ENCODE results near the gene TPGS2. TPM values are rescaled to one million over a fixed set of nuclear protein-coding genes. Genes with fewer than 3 reads are reported as not detected.

Gene TPGS2
- total RNA-seq, 2 experiments from 2014 or later = 77.0 to 83.1 TPM

DNA sequence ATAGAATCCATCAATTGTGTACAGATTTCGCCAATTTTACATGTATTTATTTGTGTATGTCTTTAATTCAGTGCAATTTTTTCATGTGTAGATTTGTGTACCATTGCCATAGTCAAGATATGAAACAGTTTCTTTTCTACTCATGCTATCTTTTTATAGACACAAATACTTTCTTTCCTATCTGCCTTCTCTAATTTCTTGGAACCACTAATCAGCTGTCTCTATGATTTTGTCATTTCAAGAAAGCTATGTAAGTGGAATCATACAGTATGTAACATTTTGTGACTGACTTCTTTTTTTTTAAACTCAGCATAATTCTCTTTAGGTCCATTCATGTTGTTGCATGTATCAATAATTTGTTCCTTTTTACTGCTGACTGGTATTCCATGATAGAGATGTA, 33.4 kb upstream of the TPGS2 start:
- ChIA-PET POLR2A (no interaction called here), CTCF (interaction anchor here (1.1 kb wide), 1 partner anchor 8 kb away, joined by 3 read pairs; no protein-coding TSS in a partner anchor)
- Mint-ChIP-seq H3K9me3 (no peaks in the 10 kb centered on the region), H3K27me3 (no peaks in the 10 kb centered on the region), H3K4me3 (no peak overlapping the region), H3K4me1 (ENCODE audit: low read depth) (peaks cover 6% of the 10 kb centered on the region), H3K27ac (no peak overlapping the region), H3K36me3 (ENCODE audit: low read depth) (peaks cover 16% of the 10 kb centered on the region)
- peak; percentile 47 for ATAC-seq
- intact Hi-C loops (cut with micrococcal nuclease) = no loop called here
- TF ChIP-seq CTCF (IDR thresholded peaks at IDR 0.05) = no peak
- DNase-seq = no peak

- no peak for TF ChIP-seq CTCF (IDR thresholded peaks at IDR 0.05)
- CTCF ChIA-PET = no interaction called here
- no peak overlapping the region for H3K27ac Mint-ChIP-seq
- intact Hi-C loops (cut with micrococcal nuclease) = no loop called here
- DNase-seq = no peak
- no peaks in the 10 kb centered on the region for H3K4me1 Mint-ChIP-seq (ENCODE audit: low read depth)
- peaks cover 9% of the 10 kb centered on the region for H3K9me3 Mint-ChIP-seq
- no peak overlapping the region for H3K4me3 Mint-ChIP-seq
- no peak for ATAC-seq
- no peaks in the 10 kb centered on the region for H3K27me3 Mint-ChIP-seq
- H3K36me3 Mint-ChIP-seq (ENCODE audit: low read depth) = peaks cover 34% of the 10 kb centered on the region
- POLR2A ChIA-PET = no interaction called here
Measured at GRCh38 chr18:36856815-36857214, 28.0 kb upstream of the TPGS2 start.

DNA sequence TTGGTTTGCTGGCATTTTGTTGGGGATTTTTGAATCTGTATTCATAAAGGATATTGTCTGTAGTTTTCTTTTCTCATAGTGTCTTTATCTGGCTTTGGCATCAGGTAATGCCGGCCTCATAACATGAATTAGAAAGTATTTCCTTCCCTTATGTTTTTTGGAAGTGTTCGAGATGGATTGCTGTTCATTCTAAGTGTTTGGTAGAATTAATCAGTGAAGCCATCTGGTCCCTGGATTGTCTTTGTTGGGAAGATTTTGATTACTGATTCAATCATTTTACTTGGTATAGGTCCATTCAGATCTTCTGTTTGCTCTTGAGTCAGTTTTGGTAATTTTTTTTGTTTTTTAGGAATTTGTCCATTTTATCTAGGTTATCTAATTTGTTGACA, 22.4 kb upstream of the TPGS2 start:
- no peak for DNase-seq
- ChIA-PET POLR2A (no interaction called here), CTCF (no interaction called here)
- Mint-ChIP-seq H3K4me1 (ENCODE audit: low read depth) (peaks cover 6% of the 10 kb centered on the region), H3K36me3 (ENCODE audit: low read depth) (peaks cover 44% of the 10 kb centered on the region), H3K4me3 (no peak overlapping the region), H3K27ac (no peak overlapping the region), H3K9me3 (peaks cover 14% of the 10 kb centered on the region), H3K27me3 (no peaks in the 10 kb centered on the region)
- intact Hi-C loops (cut with micrococcal nuclease) = no loop called here
- ATAC-seq = no peak
- no peak for TF ChIP-seq CTCF (IDR thresholded peaks at IDR 0.05)

DNA sequence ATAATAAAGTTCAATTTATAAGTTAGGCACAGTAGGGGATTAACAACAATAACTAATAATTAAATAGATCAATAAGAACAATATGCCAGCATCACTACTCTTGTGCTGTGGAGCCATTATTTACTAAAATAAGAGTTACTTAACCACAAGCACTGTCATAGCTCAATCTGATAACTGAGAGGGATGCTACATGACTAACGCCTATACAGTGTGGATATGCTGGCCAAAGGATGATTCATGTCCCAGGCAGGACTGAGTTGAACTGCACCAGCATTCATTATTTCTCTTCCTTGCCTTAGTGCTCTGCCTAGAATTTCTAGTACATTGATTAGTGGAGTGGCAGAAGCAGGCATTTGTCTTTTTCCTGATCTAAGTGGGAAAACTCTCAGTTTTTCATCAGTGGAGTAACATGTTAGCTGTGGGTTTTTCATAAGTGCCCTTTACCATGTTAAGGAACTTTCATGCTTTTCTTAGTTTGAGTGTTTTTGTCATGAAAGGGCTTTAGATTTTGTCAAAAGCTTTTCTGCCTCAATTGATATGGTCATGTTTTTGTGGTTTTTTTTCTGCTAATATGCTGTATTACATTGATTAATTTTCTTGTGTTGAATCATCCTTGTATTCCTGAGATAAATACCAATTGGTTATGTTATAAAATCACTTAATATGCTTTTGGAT, 21.9 kb upstream of the TPGS2 start:
- Mint-ChIP-seq H3K36me3 (ENCODE audit: low read depth) (peaks cover 41% of the 10 kb centered on the region), H3K4me1 (ENCODE audit: low read depth) (peaks cover 6% of the 10 kb centered on the region), H3K27ac (no peak overlapping the region), H3K27me3 (no peaks in the 10 kb centered on the region), H3K9me3 (peaks cover 14% of the 10 kb centered on the region), H3K4me3 (no peak overlapping the region)
- DNase-seq (no peak), ATAC-seq (peak; percentile 85)
- ChIA-PET CTCF (no interaction called here), POLR2A (no interaction called here)
- no peak for TF ChIP-seq CTCF (IDR thresholded peaks at IDR 0.05)
- intact Hi-C loops (cut with micrococcal nuclease) = no loop called here

DNA sequence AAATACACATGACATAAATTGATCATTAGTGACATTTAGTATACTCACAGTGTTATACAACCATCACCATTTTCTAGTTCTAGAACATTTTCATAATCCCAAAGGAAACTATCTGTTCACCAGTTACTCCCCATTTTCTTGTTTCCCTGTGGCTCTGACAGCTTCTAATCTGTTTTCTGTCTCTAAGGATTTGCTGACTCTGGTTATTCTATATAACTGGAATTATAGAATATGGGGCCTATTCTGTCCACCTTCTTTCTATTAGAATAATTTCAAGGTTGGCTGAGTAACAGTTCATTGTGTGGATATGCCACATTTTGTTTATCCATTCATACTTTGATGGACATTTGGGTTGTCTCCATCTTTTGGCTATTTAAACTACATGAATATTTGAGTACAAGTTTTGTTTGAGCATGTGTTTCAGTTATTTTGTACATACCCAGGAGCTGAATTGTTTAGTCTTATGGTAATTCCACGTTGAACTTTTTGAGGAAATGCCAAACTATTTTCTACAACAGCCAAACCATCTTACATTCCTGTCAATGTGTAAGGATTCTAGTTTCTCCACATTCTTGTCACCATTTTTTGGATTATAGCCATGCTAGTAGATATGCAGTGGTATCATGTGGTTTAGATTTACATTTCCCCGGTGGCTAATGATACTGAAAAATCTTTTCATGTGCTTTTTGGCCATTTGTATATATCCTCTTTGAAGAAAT, 20.6 kb upstream of the TPGS2 start:
- no peaks in the 10 kb centered on the region for H3K27me3 Mint-ChIP-seq
- intact Hi-C loops (cut with micrococcal nuclease) = no loop called here
- H3K36me3 Mint-ChIP-seq (ENCODE audit: low read depth) = peaks cover 39% of the 10 kb centered on the region
- ChIA-PET POLR2A (no interaction called here), CTCF (no interaction called here)
- H3K27ac Mint-ChIP-seq = no peak overlapping the region
- H3K9me3 Mint-ChIP-seq = peaks cover 14% of the 10 kb centered on the region
- no peak for ATAC-seq
- DNase-seq = no peak
- H3K4me3 Mint-ChIP-seq = no peak overlapping the region
- TF ChIP-seq CTCF (IDR thresholded peaks at IDR 0.05) = no peak
- peaks cover 6% of the 10 kb centered on the region for H3K4me1 Mint-ChIP-seq (ENCODE audit: low read depth)

Data from activated CD8-positive, alpha-beta T cell treated with anti-CD3 and anti-CD28 coated beads for 36 hours (primary cell).